ENCODE data around the gene ENTHD1.
"Not testable (repeated sequence)": the region's sequence is repeated elsewhere in the genome, so short reads cannot be mapped to it uniquely, and the experiment has no call there.

The ENTHD1 gene

GRCh38 chr22:39743935-39744334 is 149.6 kb downstream of the ENTHD1 start:
- peaks cover 3% of the 10 kb centered on the region for H3K9me3 Mint-ChIP-seq
- DNase-seq (ENCODE audit: low spot score in 2 of 2): no peak
- no peak overlapping the region for H3K4me3 Mint-ChIP-seq
- no peak for ATAC-seq (ENCODE audit: low read depth)
- no peak overlapping the region for H3K27ac Mint-ChIP-seq
- H3K36me3 Mint-ChIP-seq: peaks cover 1% of the 10 kb centered on the region
- H3K4me1 Mint-ChIP-seq: peaks cover 8% of the 10 kb centered on the region
- H3K27me3 Mint-ChIP-seq: no peaks in the 10 kb centered on the region

GRCh38 chr22:39739338-39740027 is 154.1 kb downstream of the ENTHD1 start:
- no peak for DNase-seq (ENCODE audit: low spot score in 2 of 2)
- Mint-ChIP-seq H3K4me3 (no peak overlapping the region), H3K27ac (no peak overlapping the region), H3K27me3 (peaks cover 15% of the 10 kb centered on the region), H3K9me3 (peaks cover 6% of the 10 kb centered on the region), H3K4me1 (no peaks in the 10 kb centered on the region), H3K36me3 (peaks cover 4% of the 10 kb centered on the region)
- no peak for ATAC-seq (ENCODE audit: low read depth)

GRCh38 chr22:39738746-39739145 is 154.8 kb downstream of the ENTHD1 start:
- Mint-ChIP-seq H3K27ac (no peak overlapping the region), H3K4me3 (no peak overlapping the region), H3K36me3 (peaks cover 4% of the 10 kb centered on the region), H3K4me1 (no peaks in the 10 kb centered on the region), H3K9me3 (peaks cover 6% of the 10 kb centered on the region), H3K27me3 (peaks cover 15% of the 10 kb centered on the region)
- ATAC-seq (ENCODE audit: low read depth): no peak
- DNase-seq (ENCODE audit: low spot score in 2 of 2): no peak

GRCh38 chr22:39735776-39736175 is 157.8 kb downstream of the ENTHD1 start:
- no peak for ATAC-seq (ENCODE audit: low read depth)
- H3K9me3 Mint-ChIP-seq: peaks cover 4% of the 10 kb centered on the region

GRCh38 chr22:39734866-39735265 is 158.7 kb downstream of the ENTHD1 start:
- peaks cover 3% of the 10 kb centered on the region for H3K36me3 Mint-ChIP-seq
- no peak for ATAC-seq (ENCODE audit: low read depth)
- H3K9me3 Mint-ChIP-seq: peaks cover 4% of the 10 kb centered on the region

More at GRCh38 chr22:39735776-39736175, 157.8 kb downstream of the ENTHD1 start:
- DNase-seq (ENCODE audit: low spot score in 2 of 2): no peak
- Mint-ChIP-seq H3K27ac (no peak overlapping the region), H3K4me3 (no peak overlapping the region), H3K36me3 (peaks cover 3% of the 10 kb centered on the region), H3K4me1 (peaks cover 2% of the 10 kb centered on the region), H3K27me3 (peaks cover 22% of the 10 kb centered on the region)

GRCh38 chr22:39734046-39734445 is 159.5 kb downstream of the ENTHD1 start:
- ATAC-seq (ENCODE audit: low read depth); H3K36me3 Mint-ChIP-seq; H3K9me3 Mint-ChIP-seq; DNase-seq (ENCODE audit: low spot score in 2 of 2); H3K4me1 Mint-ChIP-seq; H3K4me3 Mint-ChIP-seq; H3K27ac Mint-ChIP-seq: not testable (repeated sequence)
- H3K27me3 Mint-ChIP-seq: peaks cover 22% of the 10 kb centered on the region

More at GRCh38 chr22:39734866-39735265, 158.7 kb downstream of the ENTHD1 start:
- H3K27me3 Mint-ChIP-seq: peaks cover 22% of the 10 kb centered on the region
- H3K4me1 Mint-ChIP-seq: peaks cover 2% of the 10 kb centered on the region
- H3K27ac Mint-ChIP-seq: no peak overlapping the region
- no peak overlapping the region for H3K4me3 Mint-ChIP-seq
- no peak for DNase-seq (ENCODE audit: low spot score in 2 of 2)

- H3K36me3 Mint-ChIP-seq: peaks cover 3% of the 10 kb centered on the region
- no peak overlapping the region for H3K27ac Mint-ChIP-seq
- H3K4me3 Mint-ChIP-seq: no peak overlapping the region
- peaks cover 23% of the 10 kb centered on the region for H3K27me3 Mint-ChIP-seq
- no peak for DNase-seq (ENCODE audit: low spot score in 2 of 2)
- H3K9me3 Mint-ChIP-seq: peaks cover 3% of the 10 kb centered on the region
- H3K4me1 Mint-ChIP-seq: peaks cover 2% of the 10 kb centered on the region
- ATAC-seq (ENCODE audit: low read depth): no peak
Observed at GRCh38 chr22:39733191-39733590, 160.4 kb downstream of the ENTHD1 start.

GRCh38 chr22:39732625-39733024 is 160.9 kb downstream of the ENTHD1 start:
- ATAC-seq (ENCODE audit: low read depth) (no peak), DNase-seq (ENCODE audit: low spot score in 2 of 2) (no peak)
- H3K27ac Mint-ChIP-seq: no peak overlapping the region

GRCh38 chr22:39731881-39732555 is 161.5 kb downstream of the ENTHD1 start:
- ATAC-seq (ENCODE audit: low read depth) (no peak), DNase-seq (ENCODE audit: low spot score in 2 of 2) (no peak)
- Mint-ChIP-seq H3K36me3 (peaks cover 3% of the 10 kb centered on the region), H3K4me1 (peaks cover 2% of the 10 kb centered on the region), H3K9me3 (peaks cover 3% of the 10 kb centered on the region), H3K27ac (no peak overlapping the region), H3K27me3 (peaks cover 20% of the 10 kb centered on the region), H3K4me3 (no peak overlapping the region)

More at GRCh38 chr22:39732625-39733024, 160.9 kb downstream of the ENTHD1 start:
- H3K4me3 Mint-ChIP-seq: no peak overlapping the region
- H3K9me3 Mint-ChIP-seq: peaks cover 3% of the 10 kb centered on the region
- peaks cover 3% of the 10 kb centered on the region for H3K36me3 Mint-ChIP-seq
- H3K27me3 Mint-ChIP-seq: peaks cover 21% of the 10 kb centered on the region
- H3K4me1 Mint-ChIP-seq: peaks cover 2% of the 10 kb centered on the region

- Mint-ChIP-seq H3K36me3 (peaks cover 3% of the 10 kb centered on the region), H3K27me3 (peaks cover 19% of the 10 kb centered on the region), H3K4me1 (peaks cover 2% of the 10 kb centered on the region), H3K9me3 (peaks cover 3% of the 10 kb centered on the region), H3K27ac (no peak overlapping the region), H3K4me3 (no peak overlapping the region)
- ATAC-seq (ENCODE audit: low read depth) (no peak), DNase-seq (ENCODE audit: low spot score in 2 of 2) (no peak)
Observed at GRCh38 chr22:39731481-39731880, 162.1 kb downstream of the ENTHD1 start.

GRCh38 chr22:39729141-39729934 is 164.2 kb downstream of the ENTHD1 start:
- H3K27me3 Mint-ChIP-seq: peaks cover 12% of the 10 kb centered on the region
- no peak for ATAC-seq (ENCODE audit: low read depth)
- no peak for DNase-seq (ENCODE audit: low spot score in 2 of 2)
- no peaks in the 10 kb centered on the region for H3K36me3 Mint-ChIP-seq
- H3K9me3 Mint-ChIP-seq: no peaks in the 10 kb centered on the region
- H3K4me3 Mint-ChIP-seq: no peak overlapping the region
- H3K4me1 Mint-ChIP-seq: peaks cover 2% of the 10 kb centered on the region
- H3K27ac Mint-ChIP-seq: no peak overlapping the region

- Mint-ChIP-seq H3K4me1 (peaks cover 2% of the 10 kb centered on the region), H3K36me3 (no peaks in the 10 kb centered on the region), H3K27me3 (peaks cover 11% of the 10 kb centered on the region), H3K27ac (no peak overlapping the region), H3K4me3 (no peak overlapping the region), H3K9me3 (no peaks in the 10 kb centered on the region)
- no peak for DNase-seq (ENCODE audit: low spot score in 2 of 2)
- no peak for ATAC-seq (ENCODE audit: low read depth)
Observed at GRCh38 chr22:39728236-39728860, 165.2 kb downstream of the ENTHD1 start.

- no peak overlapping the region for H3K27ac Mint-ChIP-seq
- H3K4me3 Mint-ChIP-seq: no peak overlapping the region
- no peaks in the 10 kb centered on the region for H3K9me3 Mint-ChIP-seq
- no peak for ATAC-seq (ENCODE audit: low read depth)
- H3K27me3 Mint-ChIP-seq: peaks cover 7% of the 10 kb centered on the region
- peaks cover 2% of the 10 kb centered on the region for H3K36me3 Mint-ChIP-seq
- peaks cover 4% of the 10 kb centered on the region for H3K4me1 Mint-ChIP-seq
- DNase-seq (ENCODE audit: low spot score in 2 of 2): no peak
Observed at GRCh38 chr22:39727541-39727940, 166.0 kb downstream of the ENTHD1 start.
